IPS-NIHi7 (cell line): ENCODE data around the gene PCP2.

ENCODE experiments used
- DNase-seq: peaks from one replicate; pipeline ENCODE4 v3.0.0; 2012; ENCODE audit warnings: mixed read lengths; ENCODE audit errors: extremely low spot score

PCP2 gene

GRCh38 chr19:7633698-7634097, at the start of gene PCP2:
TSS of gene PCP2 (minus strand) at chr19:7633719. CDS start at chr19:7633457, 262 bp downstream.
- no peak for DNase-seq

GRCh38 chr19:7682175-7682855, 48.8 kb upstream of the PCP2 start:
- no peak for DNase-seq

- peak; percentile 88 for DNase-seq
Measured at GRCh38 chr19:7681340-7682174, 48.0 kb upstream of the PCP2 start.

DNA sequence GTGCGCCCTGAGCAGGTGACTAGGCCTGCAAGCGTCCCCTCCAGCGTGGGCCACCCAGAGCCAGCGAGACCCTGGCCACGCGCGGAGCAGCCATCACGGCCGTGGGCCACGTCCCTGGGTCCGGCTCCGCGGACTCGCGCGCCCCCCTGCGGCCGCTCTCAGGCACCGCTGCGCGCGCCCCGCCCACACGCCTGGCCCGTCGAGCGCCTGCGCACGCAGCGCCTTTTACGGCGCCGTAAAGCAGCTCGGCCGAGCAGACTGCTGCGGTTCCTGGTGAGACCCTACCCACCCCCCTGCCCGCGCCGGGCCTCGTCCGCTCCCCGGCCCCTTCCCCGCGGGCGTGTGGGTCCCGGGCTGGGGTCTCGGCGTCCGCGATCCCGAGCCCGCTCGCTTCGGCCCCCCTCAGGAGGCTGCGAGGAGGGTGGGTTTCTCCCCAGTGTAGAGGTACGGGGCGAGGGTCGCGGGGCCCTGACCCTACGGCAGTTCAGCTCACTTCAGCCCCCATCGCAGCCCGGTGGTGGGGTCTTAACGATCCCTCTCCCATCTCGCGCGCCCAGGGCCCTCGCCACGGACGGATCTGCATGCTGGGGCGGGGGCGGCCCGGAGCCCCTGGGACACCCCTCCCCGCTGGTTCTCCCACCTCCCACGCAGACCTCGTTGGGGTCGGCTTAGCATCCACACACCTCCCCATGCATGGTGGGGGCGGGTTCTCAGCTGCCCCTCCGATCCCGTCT, 47.3 kb upstream of the PCP2 start, which contains the start of gene TRAPPC5:
Gene TRAPPC5, plus strand, starts transcription at position 228 of the 734 bp plus-strand sequence. CDS start 1,421 bp downstream, outside the sequence.
- peak; percentile 95 for DNase-seq

- no peak for DNase-seq
Measured at GRCh38 chr19:7679771-7680605, 46.5 kb upstream of the PCP2 start.

- no peak for DNase-seq
Measured at GRCh38 chr19:7678971-7679751, 45.6 kb upstream of the PCP2 start.

- DNase-seq, result no peak
Measured at GRCh38 chr19:7677669-7678311, 44.3 kb upstream of the PCP2 start.

DNA sequence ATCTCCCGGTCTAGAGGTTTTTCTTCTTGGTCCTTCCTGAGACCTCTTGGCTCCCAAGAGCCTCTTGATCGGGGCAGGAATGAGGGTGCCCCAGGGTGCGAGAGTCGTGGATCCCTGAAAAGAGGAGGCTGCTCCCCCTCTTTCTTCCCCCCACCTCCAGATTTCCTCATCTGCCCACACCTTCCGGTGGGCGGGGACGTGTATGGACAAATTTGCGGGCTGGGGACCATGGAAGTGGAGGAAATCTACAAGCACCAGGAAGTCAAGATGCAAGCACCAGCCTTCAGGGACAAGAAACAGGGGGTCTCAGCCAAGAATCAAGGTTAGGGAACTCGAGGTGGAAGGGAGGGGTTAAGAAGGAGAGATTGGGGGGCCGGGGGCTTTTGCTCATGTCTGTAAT, 43.3 kb upstream of the PCP2 start, which contains the start of gene MCEMP1:
Gene MCEMP1, plus strand, starts transcription at position 237 of the 400 bp plus-strand sequence. Its CDS starts 31 bp downstream, at position 268.
- DNase-seq, result no peak

GRCh38 chr19:7676376-7676775, 42.9 kb upstream of the PCP2 start:
- DNase-seq, result no peak

DNA sequence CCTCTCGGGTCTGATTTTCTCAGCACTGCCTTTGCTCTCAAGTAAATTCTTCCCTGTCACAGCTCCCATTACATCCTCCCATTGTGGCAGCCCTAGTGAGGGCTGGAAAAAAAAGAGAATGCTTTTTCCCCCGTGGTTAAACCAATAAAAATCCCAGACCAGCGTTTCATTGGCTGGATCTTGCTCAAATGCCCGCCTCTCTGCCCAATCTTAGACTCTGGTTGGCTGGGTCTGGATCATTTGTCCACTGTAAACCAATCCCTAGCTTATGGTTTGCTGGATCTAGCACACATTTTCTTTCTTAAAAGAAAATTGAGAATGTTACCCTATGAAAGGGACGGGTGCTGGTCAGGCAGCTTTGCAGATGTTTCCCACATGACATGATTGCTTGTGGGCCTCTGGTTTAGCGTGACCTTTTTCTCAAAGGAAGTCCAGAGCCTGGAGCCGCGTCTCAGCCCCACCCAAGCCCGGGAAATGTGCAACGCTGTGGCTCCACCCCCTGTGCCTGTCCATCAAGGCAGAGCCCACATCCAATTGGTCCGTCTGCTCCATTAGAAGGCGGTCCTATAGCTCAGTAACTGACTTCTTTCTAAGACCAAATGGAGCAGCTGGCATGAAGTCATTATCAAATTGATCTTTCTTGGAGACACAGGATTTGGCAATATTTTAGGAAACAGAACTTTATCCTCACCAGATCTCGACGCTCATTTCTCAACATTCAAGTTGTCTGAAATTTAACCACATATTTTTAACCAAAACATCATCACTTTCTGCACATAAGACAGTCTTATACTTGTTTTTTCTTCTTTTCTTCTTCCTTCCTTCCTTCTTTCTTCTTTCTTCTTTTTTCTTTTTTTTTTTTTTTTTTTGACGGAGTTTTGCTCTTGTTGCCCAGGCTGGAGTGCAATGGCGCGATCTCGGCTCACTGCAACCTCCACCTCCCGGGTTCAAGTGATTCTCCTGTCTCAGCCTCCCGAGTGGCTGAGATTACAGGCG, 40.8 kb upstream of the PCP2 start:
- peak; percentile 84 for DNase-seq

DNA sequence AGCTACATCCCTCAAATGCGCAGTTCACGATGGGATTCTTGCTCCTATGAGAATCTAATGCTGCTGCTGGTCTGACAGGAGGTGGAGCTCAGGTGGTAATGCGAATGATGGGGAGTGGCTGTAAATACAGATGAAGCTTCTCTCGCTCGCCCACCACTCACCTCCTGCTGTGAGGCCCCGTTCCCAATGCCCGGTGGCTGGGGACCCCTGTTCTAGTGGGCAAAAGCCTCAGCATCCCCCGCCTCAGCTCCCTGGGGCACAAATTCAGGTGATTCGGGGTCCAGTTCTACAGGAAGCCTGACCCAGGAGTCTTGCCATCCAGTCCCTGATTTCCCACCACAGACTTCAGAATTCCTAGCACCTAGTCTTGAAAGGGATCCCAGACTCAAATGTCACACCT, 39.0 kb upstream of the PCP2 start:
- DNase-seq, result no peak

GRCh38 chr19:7670790-7671189, 37.3 kb upstream of the PCP2 start:
- DNase-seq, result no peak

- DNase-seq, result peak; percentile 73
Measured at GRCh38 chr19:7670150-7670783, 36.7 kb upstream of the PCP2 start.

DNA sequence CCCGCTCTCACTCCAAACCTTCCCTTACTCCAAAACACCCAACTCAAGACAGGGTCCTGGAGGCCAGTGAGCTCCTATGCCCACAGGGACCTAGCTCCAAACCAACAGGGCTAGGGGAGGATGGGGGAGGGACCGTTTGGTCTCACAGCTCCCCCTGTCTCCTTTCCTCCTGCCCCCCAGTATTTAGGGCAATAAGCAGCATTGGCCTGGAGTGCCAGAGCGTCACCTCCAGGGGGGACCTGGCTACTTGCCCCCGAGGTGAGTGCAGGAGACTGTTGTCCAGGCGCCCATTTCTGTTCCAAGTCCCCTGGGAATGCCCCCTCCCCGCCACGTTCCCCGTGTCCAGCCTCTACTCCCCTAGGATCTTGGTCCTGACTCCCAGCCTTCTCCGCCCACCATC, 36.1 kb upstream of the PCP2 start:
- no peak for DNase-seq

- DNase-seq, result no peak
Measured at GRCh38 chr19:7668842-7669241, 35.3 kb upstream of the PCP2 start, which contains the start of gene RETN. TSS of gene RETN (plus strand) at chr19:7669049. CDS start at chr19:7669327, 278 bp downstream.

DNA sequence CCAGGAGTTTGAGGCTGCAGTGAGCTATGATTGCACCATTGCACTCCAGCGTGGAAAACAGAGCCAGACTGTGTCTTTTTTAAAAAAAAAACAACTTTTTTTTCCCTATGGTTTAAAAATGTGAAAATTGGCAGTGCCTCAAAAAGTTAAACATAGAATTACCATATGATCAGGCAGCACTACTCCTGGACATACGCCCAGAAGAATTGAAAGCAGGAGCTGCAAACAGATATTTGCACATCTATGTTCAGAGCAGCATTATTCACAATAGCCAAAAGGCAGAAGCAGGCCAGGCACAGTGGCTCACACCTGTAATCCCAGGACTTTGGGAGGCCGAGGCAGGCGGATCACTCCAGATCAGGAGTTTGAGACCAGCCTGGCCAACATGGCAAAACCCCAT, 31.6 kb upstream of the PCP2 start:
- DNase-seq, result no peak

DNA sequence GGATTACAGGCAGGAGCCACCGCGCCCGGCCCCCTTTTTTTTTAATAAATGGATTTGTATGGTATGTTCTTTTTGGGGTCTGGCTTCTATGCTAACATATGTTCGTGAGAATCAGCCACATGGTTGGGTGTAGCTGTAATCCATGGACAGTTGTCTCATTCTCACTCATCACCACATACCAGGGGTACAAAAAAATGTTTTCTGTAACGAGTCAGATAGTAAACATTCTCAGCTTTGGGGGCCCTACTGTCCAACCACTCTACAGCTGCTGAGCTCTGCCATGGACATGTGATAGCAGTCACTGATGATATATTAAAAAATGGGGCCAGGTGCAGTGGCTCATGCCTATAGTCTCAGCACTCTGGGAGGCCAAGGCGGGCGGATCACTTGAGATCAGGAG, 30.2 kb upstream of the PCP2 start:
- DNase-seq, result no peak

DNA sequence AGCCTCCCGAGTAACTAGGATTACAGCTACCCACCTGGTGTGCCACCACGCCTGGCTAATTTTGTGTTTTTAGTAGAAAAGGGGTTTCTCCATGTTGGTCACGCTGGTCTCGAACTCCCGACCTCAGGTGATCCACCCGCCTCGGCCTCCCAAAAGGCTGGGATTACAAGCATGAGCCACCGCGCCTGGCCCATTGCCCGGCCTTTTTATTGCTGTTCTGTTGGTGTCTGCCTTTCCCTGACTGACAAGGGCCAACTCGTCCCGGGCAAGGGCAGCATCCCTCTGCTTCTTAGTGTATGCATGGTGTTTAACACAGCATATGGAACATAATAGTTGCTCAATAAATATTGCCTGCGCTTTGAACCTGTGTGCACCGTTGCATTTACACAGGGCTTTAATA, 29.1 kb upstream of the PCP2 start:
- no peak for DNase-seq
